SJSA1 (cell line): ENCODE data around the gene LRIF1. TPM values are rescaled to one million over a fixed set of nuclear protein-coding genes. Genes with fewer than 3 reads are reported as not detected.

Experiments used
- DNase-seq, 2 experiments: peaks; one replicate each; pipeline ENCODE4 v3.0.0-alpha.2; 2015 to 2020; ENCODE audit warnings: low spot score in 2 of 2, low read depth in 1 of 2
- H3K27ac ChIP-seq: fragments of 250-450 bp; sonication (Bioruptor Pico); 2 replicates; pipeline ENCODE4 v1.5.1; 2020; ENCODE audit warnings: mild to moderate bottlenecking, moderate library complexity
- H3K27me3 ChIP-seq: fragments of 250-450 bp; sonication (Bioruptor Pico); replicated peaks from 2 replicates; pipeline ENCODE4 v1.5.1; 2020; ENCODE audit warnings: mild to moderate bottlenecking, moderate library complexity
- H3K36me3 ChIP-seq: fragments of 250-450 bp; sonication (Bioruptor Pico); 2 replicates; pipeline ENCODE4 v1.5.1; 2020; ENCODE audit warnings: mild to moderate bottlenecking
- H3K4me1 ChIP-seq: fragments of 250-450 bp; sonication (Bioruptor Pico); replicated peaks from 2 replicates; pipeline ENCODE4 v1.6.1; 2021; ENCODE audit warnings: mild to moderate bottlenecking
- H3K4me3 ChIP-seq: fragments of 250-450 bp; sonication (Bioruptor Pico); 2 replicates; pipeline ENCODE4 v1.5.1; 2020; ENCODE audit warnings: mild to moderate bottlenecking
- H3K9me3 ChIP-seq: fragments of 250-450 bp; sonication (Bioruptor Pico); replicated peaks from 2 replicates; pipeline ENCODE4 v1.5.1; 2020; ENCODE audit warnings: mild to moderate bottlenecking
- total RNA-seq: library from RNA; depleted of rRNA; stranded (reverse); fragments of >200 nt; shearing (Covaris generic); gene quantifications from 2 replicates; pipeline ENCODE4 v1.2.3, GENCODE V29; 2014; rRNA removed

LRIF1 gene
- total RNA-seq, 1 experiment from 2014 or later, result 35.4 TPM

DNA sequence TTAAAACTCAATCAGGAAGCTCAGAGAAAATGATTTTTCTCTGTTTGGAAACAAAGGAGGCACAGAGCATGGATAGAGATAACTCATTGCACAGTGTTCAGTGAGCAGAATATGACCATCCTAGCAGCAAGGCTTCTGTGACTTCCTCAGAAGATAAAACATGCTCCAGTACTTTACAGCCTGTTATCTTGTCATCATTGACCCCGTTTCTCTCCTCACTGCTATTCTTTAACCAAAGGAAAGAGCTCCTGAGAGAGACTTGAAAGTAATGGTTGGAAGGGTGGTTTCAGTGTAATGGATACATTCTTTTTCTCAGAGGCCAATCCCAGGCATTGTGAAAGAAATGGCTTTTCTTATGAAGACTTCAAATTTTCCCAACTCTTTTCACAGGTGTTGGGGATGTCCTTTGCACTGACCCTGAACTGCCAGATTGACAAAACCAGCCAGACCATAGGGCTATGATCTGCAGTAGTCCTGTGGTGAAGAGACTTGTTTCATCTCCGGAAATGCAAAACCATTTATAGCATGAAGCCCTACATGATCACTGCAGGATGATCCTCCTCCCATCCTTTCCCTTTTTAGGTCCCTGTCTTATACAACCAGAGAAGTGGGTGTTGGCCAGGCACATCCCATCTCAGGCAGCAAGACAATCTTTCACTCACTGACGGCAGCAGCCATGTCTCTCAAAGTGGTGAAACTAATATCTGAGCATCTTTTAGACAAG lies 64.8 kb downstream of the LRIF1 start:
- no peak overlapping the region for H3K4me3 ChIP-seq
- peaks cover 1% of the 10 kb centered on the region; the same call in 1 of the 2 replicates for H3K27me3 ChIP-seq
- no peaks in the 10 kb centered on the region for H3K4me1 ChIP-seq
- H3K36me3 ChIP-seq, result no peaks in the 10 kb centered on the region
- H3K9me3 ChIP-seq, result no peaks in the 10 kb centered on the region
- H3K27ac ChIP-seq, result no peak overlapping the region
- DNase-seq, result no peak

DNA sequence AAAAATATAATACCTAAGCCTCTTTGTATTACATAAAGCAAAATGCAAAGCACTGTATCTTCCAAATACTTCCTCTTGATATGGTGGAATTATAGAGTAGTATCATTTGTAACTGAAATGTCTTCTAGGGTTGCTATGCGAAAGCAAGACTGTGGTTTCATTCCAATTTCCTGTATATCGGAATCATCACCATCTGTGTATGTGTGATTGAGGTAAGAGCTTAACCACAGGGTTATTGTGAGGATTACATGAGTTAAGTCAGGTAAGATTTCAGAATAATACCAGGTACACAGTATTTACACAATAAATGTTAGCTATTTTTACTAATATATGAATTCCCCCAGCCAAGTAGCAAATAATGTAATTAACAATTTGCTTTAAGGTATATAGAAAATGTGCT lies 66.0 kb downstream of the LRIF1 start:
- Histone ChIP-seq H3K4me3 (no peak overlapping the region), H3K9me3 (no peaks in the 10 kb centered on the region), H3K27ac (no peak overlapping the region), H3K36me3 (no peaks in the 10 kb centered on the region), H3K27me3 (peaks cover 5% of the 10 kb centered on the region; the same call in 1 of the 2 replicates), H3K4me1 (no peaks in the 10 kb centered on the region)
- no peak for DNase-seq

Other genes with a start within 250 kb of the LRIF1 start
- gene CD53, start 90.8 kb downstream of the LRIF1 start, total RNA-seq, result not detected in 2 replicates
- 55.0 and 59.7 TPM in 2 replicates for gene DRAM2, start 176.2 kb upstream of the LRIF1 start, total RNA-seq
- gene CEPT1, start 176.3 kb upstream of the LRIF1 start, total RNA-seq, result 30.1 and 45.4 TPM in 2 replicates
- gene DENND2D, start 236.7 kb upstream of the LRIF1 start, total RNA-seq, result not detected in 2 replicates